ENCODE results near the gene INPP4B. TPM values are rescaled to one million over a fixed set of nuclear protein-coding genes. Genes with fewer than 3 reads are reported as not detected.

Gene INPP4B
- total RNA-seq, 1 experiment from 2014 or later, result 0.07 TPM

- TF ChIP-seq CTCF (conservative IDR thresholded peaks at IDR 0.05), result no peak
- Histone ChIP-seq H3K23me2 (ENCODE audit: insufficient read length, low read depth, low read length, poor library complexity, severe bottlenecking) (no peaks in the 10 kb centered on the region), H3K56ac (ENCODE audit: insufficient read length, low read depth, low read length) (no peak overlapping the region), H2BK12ac (ENCODE audit: insufficient read length, low read depth, low read length) (no peak overlapping the region), H3K9me3 (ENCODE audit: control insufficient read depth, low read depth, low read length) (no peaks in the 10 kb centered on the region), H4K5ac (ENCODE audit: insufficient read length, low read depth, low read length) (no peak overlapping the region), H3K4ac (ENCODE audit: low read depth, low read length) (no peak overlapping the region), H2BK5ac (ENCODE audit: insufficient read length, low read length) (no peak overlapping the region), H3K14ac (ENCODE audit: insufficient read depth, low read length) (no peak overlapping the region), H2BK15ac (ENCODE audit: low read depth, low read length) (no peak overlapping the region), H4K8ac (replicated peaks; ENCODE audit: insufficient read length, low read depth, low read length) (no peak overlapping the region), H3K79me2 (ENCODE audit: insufficient read depth, low read length) (no peaks in the 10 kb centered on the region), H3K4me1 (ENCODE audit: insufficient read depth, low read length) (no peaks in the 10 kb centered on the region; the same call in 1 of the 2 replicates), H3K4me2 (ENCODE audit: insufficient read depth, insufficient read length, low read length) (no peak overlapping the region), H3K18ac (ENCODE audit: insufficient read length, low read depth, low read length) (no peak overlapping the region), H3K9ac (ENCODE audit: extremely low read depth, insufficient read length, low read length) (no peak overlapping the region), H2BK20ac (ENCODE audit: low read depth, low read length, poor library complexity, severe bottlenecking) (no peak overlapping the region), H3K79me1 (ENCODE audit: insufficient read depth, low read depth, low read length, poor library complexity, severe bottlenecking) (no peaks in the 10 kb centered on the region), H2AFZ (ENCODE audit: low read length) (no peak overlapping the region), H4K20me1 (ENCODE audit: control insufficient read depth, insufficient read depth, insufficient read length) (no peaks in the 10 kb centered on the region), H3K27ac (ENCODE audit: insufficient read length, low read depth, low read length) (no peak overlapping the region), H3T11ph (ENCODE audit: low read length) (no peak overlapping the region), H2BK120ac (ENCODE audit: low read depth, low read length, poor library complexity, severe bottlenecking) (no peak overlapping the region), H2AK5ac (ENCODE audit: insufficient read length, low read length) (no peak overlapping the region), H4K91ac (ENCODE audit: insufficient read length, low read depth, low read length) (no peak overlapping the region), H3K27me3 (ENCODE audit: insufficient read depth, low read length) (no peaks in the 10 kb centered on the region), H3K23ac (ENCODE audit: insufficient read length, low read depth, low read length) (no peak overlapping the region)
- Mint-ChIP-seq H3K4me1 (peaks cover 0 to 3% of the 10 kb centered on the region in 2 experiments; a peak in 1 of 4 replicates), H3K4me3 (no peak overlapping the region), H3K9me3 (no peaks in the 10 kb centered on the region), H3K27ac (no peak overlapping the region), H3K27me3 (ENCODE audit: low read depth) (no peaks in the 10 kb centered on the region), H3K36me3 (ENCODE audit: insufficient read depth in 1 of 3, low read depth in 3 of 3) (no peaks in the 10 kb centered on the region)
- DNase-seq, result no peak
- WGBS (ENCODE audit: extremely low coverage, insufficient read length, low lambda C conversion rate), result no CpG with 5 or more reads among the region's 2 CpGs
These were observed 721.2 kb downstream of the INPP4B start for GRCh38 chr4:142124874-142125273.

Measured in H9 (cell line).